OCI-LY7 (cell line): Measurements from ENCODE around the gene ABCC4.

Experiments used
- CTCF ChIP-seq: fragments of 200-600 bp; sonication (generic); conservative IDR thresholded peaks from 2 replicates; pipeline ENCODE4 v1.5.1; 2014; ENCODE audit warnings: mild to moderate bottlenecking, antibody characterized with exemption, low read length, moderate library complexity, mixed read lengths
- EZH2phosphoT487 ChIP-seq: fragments of 200-600 bp; sonication (generic); IDR thresholded peaks from 2 replicates; pipeline ENCODE4 v1.6.1; 2018; ENCODE audit warnings: low read depth, borderline replicate concordance, mild to moderate bottlenecking, mixed run types, antibody characterized with exemption, low read length, moderate library complexity, mixed read lengths

- TF ChIP-seq CTCF, result no peak
- no peak for TF ChIP-seq EZH2phosphoT487
These were observed 241.9 kb downstream of the ABCC4 start for GRCh38 chr13:95059306-95059705.
